ENCODE measurements around the gene PHF19.

- TF ChIP-seq EZH2 (IDR thresholded peaks at IDR 0.05; ENCODE audit: borderline replicate concordance, low read depth, low read length, severe bottlenecking) (no peak), CTCF (IDR thresholded peaks at IDR 0.05; ENCODE audit: extremely low read depth in 1 of 2, insufficient read depth in 1 of 2, low read depth in 1 of 2, low read length in 2 of 2) (no peak), POLR2A (IDR thresholded peaks at IDR 0.05; ENCODE audit: low read depth, low read length) (no peak), POLR2AphosphoS5 (IDR thresholded peaks at IDR 0.05; ENCODE audit: insufficient read depth, low read depth, low read length) (no peak), FOS (IDR thresholded peaks at IDR 0.05; ENCODE audit: borderline replicate concordance, insufficient read depth, low read length) (no peak)
These were observed 58.4 kb downstream of the PHF19 start for GRCh38 chr9:120818595-120818994.
